COR-L47 (cell line): ENCODE results near the gene TCF20.

Experiments used
- DNase-seq: peaks from one replicate; lab custom pipeline; 2025; lab: John Stamatoyannopoulos, UW

Gene TCF20

GRCh38 chr22:42270510-42271190, at the start of gene TCF20:
Gene TCF20, minus strand, starts transcription at chr22:42270653. Its CDS starts 55,348 bp downstream, at chr22:42215305.
- DNase-seq: peak; percentile 78

GRCh38 chr22:42319386-42319785, 48.9 kb upstream of the TCF20 start:
- no peak for DNase-seq

- DNase-seq: no peak
These were observed 48.5 kb upstream of the TCF20 start for GRCh38 chr22:42318967-42319366.

GRCh38 chr22:42317691-42318547, 47.5 kb upstream of the TCF20 start:
- DNase-seq: peak; percentile 82

GRCh38 chr22:42317008-42317407, 46.6 kb upstream of the TCF20 start:
- DNase-seq: no peak

- DNase-seq: no peak
These were observed 44.9 kb upstream of the TCF20 start for GRCh38 chr22:42315392-42315756.

- peak; percentile 21 for DNase-seq
These were observed 44.4 kb upstream of the TCF20 start for GRCh38 chr22:42314709-42315391.

GRCh38 chr22:42313804-42314581, 43.5 kb upstream of the TCF20 start:
- DNase-seq: peak; percentile 93

- no peak for DNase-seq
These were observed 42.8 kb upstream of the TCF20 start for GRCh38 chr22:42313204-42313603.

- no peak for DNase-seq
These were observed 40.0 kb upstream of the TCF20 start for GRCh38 chr22:42310291-42311015.

GRCh38 chr22:42309865-42310264, 39.4 kb upstream of the TCF20 start:
- DNase-seq: no peak

- no peak for DNase-seq
These were observed 38.5 kb upstream of the TCF20 start for GRCh38 chr22:42308892-42309468.

- no peak for DNase-seq
These were observed 37.5 kb upstream of the TCF20 start for GRCh38 chr22:42307806-42308563.

- DNase-seq: no peak
These were observed 35.6 kb upstream of the TCF20 start for GRCh38 chr22:42306010-42306409.

- no peak for DNase-seq
These were observed 33.9 kb upstream of the TCF20 start for GRCh38 chr22:42304324-42304790.

GRCh38 chr22:42303396-42304323, 33.2 kb upstream of the TCF20 start:
- no peak for DNase-seq

- DNase-seq: no peak
These were observed 31.3 kb upstream of the TCF20 start for GRCh38 chr22:42301742-42302102.

GRCh38 chr22:42301077-42301741, 30.8 kb upstream of the TCF20 start:
- no peak for DNase-seq
